Measurements from ENCODE around the gene CRACDL.
A peak's percentile ranks its signal among the peaks of the same experiment; 100 is the strongest.

The CRACDL gene

DNA sequence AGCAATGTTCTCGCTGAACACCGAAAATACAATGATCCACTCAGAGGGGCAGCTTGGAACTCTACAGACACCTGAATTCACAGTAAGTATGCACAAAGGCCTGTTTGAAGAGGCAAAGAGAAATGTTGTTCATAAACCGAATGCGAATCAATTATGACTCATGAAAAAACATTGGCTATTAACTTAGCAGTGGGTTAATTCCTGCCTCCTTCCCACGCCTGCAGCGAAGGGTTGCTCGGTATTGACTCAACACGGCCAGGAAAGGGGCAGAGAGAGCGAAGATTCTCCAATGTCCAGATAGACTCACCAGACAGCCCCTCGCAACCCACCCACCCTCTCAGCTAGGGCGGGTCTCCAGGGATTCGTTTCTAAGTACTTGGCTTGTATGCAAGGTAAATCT, 9.4 kb downstream of the CRACDL start:
- no peak for DNase-seq (ENCODE audit: low read depth)

DNA sequence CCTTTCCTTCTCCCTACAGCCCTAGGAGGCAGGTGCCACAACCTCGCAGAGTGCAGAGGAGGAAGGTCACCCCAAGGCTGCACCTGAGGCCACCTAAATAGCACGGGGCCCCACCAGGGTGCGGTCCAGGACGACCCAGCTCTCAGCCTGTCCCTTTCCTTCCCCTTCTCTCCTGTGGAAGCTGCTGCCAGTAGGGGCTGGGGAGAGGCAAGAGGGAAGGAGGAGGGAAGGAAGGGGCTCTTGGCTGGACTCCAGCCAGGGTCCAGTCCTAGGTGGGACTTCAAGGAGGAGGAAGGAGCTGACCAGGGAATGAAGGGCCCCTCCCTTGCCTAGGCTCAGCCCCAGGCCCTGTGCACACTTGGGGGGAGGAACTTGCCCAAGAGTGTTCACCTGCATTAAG, 11.1 kb downstream of the CRACDL start:
- no peak for DNase-seq (ENCODE audit: low read depth)

- DNase-seq (ENCODE audit: low read depth) = no peak
These were observed 11.8 kb downstream of the CRACDL start for GRCh38 chr2:98924038-98924830.

DNA sequence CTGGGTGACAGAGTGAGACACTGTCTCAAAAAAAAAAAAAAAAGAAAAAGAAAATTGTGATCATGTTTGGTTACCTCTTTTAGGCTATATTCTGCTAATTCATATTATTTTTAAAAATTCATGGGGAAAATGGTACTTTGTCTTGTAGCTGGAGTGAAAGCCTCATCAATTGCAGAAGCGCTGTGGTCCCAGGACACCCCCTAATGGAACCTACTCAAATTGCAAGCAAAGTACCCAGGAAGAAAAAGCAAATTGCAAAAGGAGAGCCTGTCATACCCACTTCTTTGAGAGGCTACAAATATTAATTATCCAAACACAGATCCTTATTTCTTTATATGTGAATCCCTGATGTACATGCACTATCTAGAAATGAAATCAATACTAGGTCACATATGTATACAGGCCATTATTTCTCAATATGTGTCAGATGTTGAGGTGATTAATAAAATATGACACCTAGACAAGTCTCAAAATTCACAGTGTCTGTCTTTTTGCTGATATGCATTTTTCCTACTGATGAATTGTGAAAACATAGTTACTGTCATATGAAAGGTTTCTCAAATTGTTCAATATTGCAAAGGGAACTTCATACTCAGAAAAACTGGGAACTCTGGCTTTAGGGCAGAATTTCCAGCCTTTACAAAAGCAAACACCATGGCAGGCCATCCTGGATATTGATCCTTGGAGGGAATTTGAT, 12.6 kb downstream of the CRACDL start:
- no peak for DNase-seq (ENCODE audit: low read depth)

GRCh38 chr2:98921062-98921461, 15.0 kb downstream of the CRACDL start:
- no peak for DNase-seq (ENCODE audit: low read depth)

GRCh38 chr2:98917031-98917471, 19.0 kb downstream of the CRACDL start:
- DNase-seq (ENCODE audit: low read depth) = peak; percentile 69

GRCh38 chr2:98915751-98916358, 20.2 kb downstream of the CRACDL start:
- no peak for DNase-seq (ENCODE audit: low read depth)

DNA sequence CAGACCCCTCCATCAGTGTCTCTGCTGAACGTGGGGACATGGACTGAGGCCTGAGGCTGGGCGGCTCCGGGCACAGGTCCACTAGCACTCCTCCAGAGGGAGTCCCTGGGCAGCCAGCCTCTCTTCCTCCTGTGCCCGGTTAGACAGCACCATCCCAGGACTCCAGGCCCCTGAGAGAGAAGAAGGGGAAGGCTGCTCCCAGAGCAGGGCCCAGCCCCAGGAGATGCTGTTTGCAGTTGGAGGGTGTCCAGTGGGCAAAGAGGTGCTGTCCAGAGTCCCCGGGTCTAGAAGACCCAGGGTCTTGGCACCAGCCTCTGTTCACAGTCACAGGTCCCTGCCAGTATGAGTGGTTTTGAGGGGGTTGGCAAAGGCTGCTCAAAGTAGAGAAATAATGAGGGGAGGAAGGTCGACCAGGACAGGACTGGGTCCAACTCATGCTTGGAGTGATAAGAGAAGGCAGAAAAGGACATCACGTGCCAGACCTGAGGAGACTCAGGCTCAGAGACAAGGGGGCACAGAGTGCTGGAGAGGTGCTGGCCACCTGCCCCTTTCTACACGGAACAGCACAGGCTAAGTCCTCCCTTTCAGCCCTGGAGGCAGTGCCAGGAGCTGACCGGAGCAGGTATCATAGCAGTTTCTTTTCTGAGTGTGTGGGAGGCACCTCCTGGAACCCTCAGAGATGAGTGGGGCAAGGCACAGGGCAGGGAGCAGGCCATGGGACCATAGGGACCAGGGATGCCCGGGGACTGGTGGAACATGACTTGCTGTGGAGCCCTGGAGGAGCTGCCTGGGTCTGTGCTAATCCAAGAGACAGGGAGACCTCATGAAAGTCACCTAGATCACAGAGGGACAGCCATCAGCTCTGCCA, 21.1 kb downstream of the CRACDL start:
- DNase-seq (ENCODE audit: low read depth) = no peak

GRCh38 chr2:98913916-98914712, 21.9 kb downstream of the CRACDL start:
- DNase-seq (ENCODE audit: low read depth) = no peak

DNA sequence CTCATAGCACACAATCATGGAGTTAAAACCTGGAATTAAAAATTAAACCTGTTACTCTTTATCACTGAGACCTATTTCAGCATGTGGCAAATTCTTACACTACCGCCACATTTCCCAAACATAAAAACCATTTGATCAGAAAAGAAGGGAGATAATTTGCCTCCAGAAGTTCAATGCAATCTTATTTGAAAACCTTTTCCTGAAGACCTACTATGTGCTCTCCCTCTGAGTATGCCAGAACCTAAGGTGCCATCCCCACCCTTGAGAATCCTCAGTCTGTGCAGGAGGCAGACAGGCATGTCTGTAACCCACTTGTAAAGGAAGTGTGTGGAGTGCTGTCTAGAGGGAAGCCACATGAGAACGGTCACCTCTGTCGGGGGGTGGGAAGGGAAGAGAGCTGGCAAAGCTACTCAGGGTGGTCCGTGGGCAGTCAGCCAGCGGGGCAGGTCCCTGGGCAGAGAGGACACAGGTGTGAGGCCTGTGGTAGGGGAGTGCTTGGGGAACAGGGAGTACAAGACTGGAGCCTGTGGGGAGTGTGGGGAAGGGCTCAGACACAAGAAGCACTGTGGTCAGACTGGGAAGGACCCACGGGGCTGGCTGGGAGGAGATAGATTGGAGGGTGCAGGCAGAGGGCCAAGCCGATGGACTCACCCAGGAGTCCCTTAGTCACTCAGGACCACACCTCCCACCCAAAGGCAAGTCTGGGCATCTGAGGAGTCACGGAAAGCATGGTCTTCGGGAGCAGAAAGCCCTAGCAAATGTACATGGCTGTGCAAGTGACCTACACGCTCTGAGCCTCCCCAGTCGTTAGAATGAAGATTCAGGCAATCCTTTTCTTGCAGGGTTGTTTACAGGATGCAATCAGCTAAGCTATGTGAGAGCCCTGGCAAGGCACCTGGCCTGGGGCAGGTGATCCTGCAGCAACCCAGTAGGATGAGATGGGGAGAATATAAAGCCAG, 22.8 kb downstream of the CRACDL start:
- DNase-seq (ENCODE audit: low read depth) = no peak

DNA sequence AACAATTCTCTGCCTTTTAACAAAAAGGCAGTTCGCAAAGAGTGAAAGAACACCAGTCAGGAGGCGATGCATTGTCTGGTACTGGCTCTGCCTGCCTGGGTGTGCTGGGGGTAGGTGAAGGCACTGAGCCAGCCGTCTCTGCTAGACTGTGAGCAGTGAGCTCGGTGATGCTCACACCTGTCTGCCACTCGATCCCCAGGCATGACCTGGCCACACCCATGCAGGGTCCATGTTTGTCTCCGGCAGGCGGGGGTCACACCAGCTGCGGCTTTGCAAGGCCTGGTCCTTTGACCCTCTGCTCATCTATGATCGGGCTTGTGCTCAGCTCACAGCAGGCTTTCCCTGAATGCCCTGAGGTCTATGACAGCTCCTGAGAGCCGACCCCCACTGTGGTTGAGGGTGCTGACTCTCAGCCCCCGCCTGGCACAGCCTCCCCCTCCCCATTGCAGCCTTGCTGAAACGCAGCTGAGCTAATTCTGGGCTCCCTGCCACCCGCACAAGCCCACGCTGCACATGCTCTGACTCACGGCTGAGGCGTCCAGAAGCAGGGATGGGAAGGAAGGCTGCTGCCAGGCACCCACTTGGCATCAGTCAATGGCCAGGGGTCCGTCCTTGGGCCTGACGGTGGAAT, 23.7 kb downstream of the CRACDL start:
- DNase-seq (ENCODE audit: low read depth) = peak; percentile 68

GRCh38 chr2:98911376-98912154, 24.5 kb downstream of the CRACDL start:
- DNase-seq (ENCODE audit: low read depth) = no peak

GRCh38 chr2:98911126-98911375, 25.0 kb downstream of the CRACDL start:
- no peak for DNase-seq (ENCODE audit: low read depth)

GRCh38 chr2:98910349-98911125, 25.5 kb downstream of the CRACDL start:
- no peak for DNase-seq (ENCODE audit: low read depth)

GRCh38 chr2:98909317-98910211, 26.5 kb downstream of the CRACDL start:
- DNase-seq (ENCODE audit: low read depth) = no peak

DNA sequence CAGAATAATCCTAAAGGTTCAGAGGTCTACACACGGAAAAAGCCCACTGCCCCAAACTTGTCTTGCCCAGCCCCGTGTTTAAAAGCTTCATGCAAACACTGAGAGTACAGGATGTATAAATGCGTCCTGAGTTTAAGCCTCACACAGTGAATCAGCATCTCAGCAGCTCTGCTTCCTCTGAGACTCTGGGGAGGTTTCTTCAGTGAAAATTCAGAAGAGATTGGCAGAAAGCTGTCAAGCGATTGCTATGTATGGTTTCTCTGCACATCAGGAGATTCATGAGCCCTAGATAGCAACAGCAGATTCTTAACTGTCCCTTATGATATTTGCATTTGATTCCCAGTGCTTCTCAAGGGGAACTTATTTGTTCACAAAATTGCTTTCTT, 27.1 kb downstream of the CRACDL start:
- DNase-seq (ENCODE audit: low read depth) = no peak
